ENCODE results near the gene NKX2-8. TPM values are rescaled to one million over a fixed set of nuclear protein-coding genes. Genes with fewer than 3 reads are reported as not detected.

Gene NKX2-8
- total and polyA plus RNA-seq, 2 experiments from 2014 or later: 0.83 TPM; not detected in 1

GRCh38 chr14:36583242-36583892 lies 953 bp upstream of the NKX2-8 start:
- H3K9me3 Mint-ChIP-seq: no peaks in the 10 kb centered on the region
- peak; percentile 5 for ATAC-seq
- H2AFZ ChIP-seq: peak overlapping the region; percentile 69

More at GRCh38 chr14:36583242-36583892, 953 bp upstream of the NKX2-8 start:
- Histone ChIP-seq H3F3A (replicated peaks; ENCODE audit: low read depth) (peaks cover 23% of the 10 kb centered on the region), H3K27ac (ENCODE audit: low read depth) (no peak overlapping the region), H3K27me3 (ENCODE audit: insufficient read depth) (peaks cover 100% of the 10 kb centered on the region), H3K4me1 (ENCODE audit: insufficient read depth) (peaks cover 49% of the 10 kb centered on the region), H3K4me2 (peak overlapping the region; percentile 83), H3K36me3 (ENCODE audit: insufficient read depth) (no peaks in the 10 kb centered on the region), H3K9me2 (ENCODE audit: insufficient read depth) (no peaks in the 10 kb centered on the region), H3K4me3 (peak overlapping the region; percentile 58), H4K20me1 (replicated peaks; ENCODE audit: insufficient read depth) (peaks cover 19% of the 10 kb centered on the region), H3K79me2 (replicated peaks; ENCODE audit: insufficient read depth) (no peaks in the 10 kb centered on the region)
- peaks cover 23% of the 10 kb centered on the region for H3K4me1 Mint-ChIP-seq
- DNase-seq (ENCODE audit: low spot score): peak; percentile 57
- TF ChIP-seq EZH2phosphoT487 (IDR thresholded peaks at IDR 0.05; ENCODE audit: unreplicated experiment) (peak; percentile 68), EZH2 (IDR thresholded peaks at IDR 0.05; ENCODE audit: low read depth, unreplicated experiment) (peak; percentile 93), ETS1 (IDR thresholded peaks at IDR 0.05) (no peak), ZNF462 (CRISPR knock-in tag; IDR thresholded peaks at IDR 0.05) (no peak)
- no peak overlapping the region for H3K27ac Mint-ChIP-seq
- peaks cover 74% of the 10 kb centered on the region for H3K27me3 Mint-ChIP-seq (ENCODE audit: insufficient read depth, low read depth, poor library complexity)
- H3K36me3 Mint-ChIP-seq (ENCODE audit: low read depth): no peaks in the 10 kb centered on the region
- H3K4me3 Mint-ChIP-seq: peak overlapping the region; percentile 54
